C4-2B (cell line): ENCODE data around the gene SELENOF.

ENCODE experiments used
- H3K27ac ChIP-seq: fragments of 450-650 bp; 2 replicates; pipeline ENCODE4 v1.5.1; 2017
- ZFX ChIP-seq: fragments of 450-650 bp; IDR thresholded peaks from 2 replicates; pipeline ENCODE4 v1.6.1; 2017
- TF ChIP-seq, protein P1 (sequence below): fragments of 450-650 bp; conservative IDR thresholded peaks from 2 replicates; pipeline ENCODE4 v1.5.1; 2017; ENCODE audit warnings: mild to moderate bottlenecking

Gene SELENOF

DNA sequence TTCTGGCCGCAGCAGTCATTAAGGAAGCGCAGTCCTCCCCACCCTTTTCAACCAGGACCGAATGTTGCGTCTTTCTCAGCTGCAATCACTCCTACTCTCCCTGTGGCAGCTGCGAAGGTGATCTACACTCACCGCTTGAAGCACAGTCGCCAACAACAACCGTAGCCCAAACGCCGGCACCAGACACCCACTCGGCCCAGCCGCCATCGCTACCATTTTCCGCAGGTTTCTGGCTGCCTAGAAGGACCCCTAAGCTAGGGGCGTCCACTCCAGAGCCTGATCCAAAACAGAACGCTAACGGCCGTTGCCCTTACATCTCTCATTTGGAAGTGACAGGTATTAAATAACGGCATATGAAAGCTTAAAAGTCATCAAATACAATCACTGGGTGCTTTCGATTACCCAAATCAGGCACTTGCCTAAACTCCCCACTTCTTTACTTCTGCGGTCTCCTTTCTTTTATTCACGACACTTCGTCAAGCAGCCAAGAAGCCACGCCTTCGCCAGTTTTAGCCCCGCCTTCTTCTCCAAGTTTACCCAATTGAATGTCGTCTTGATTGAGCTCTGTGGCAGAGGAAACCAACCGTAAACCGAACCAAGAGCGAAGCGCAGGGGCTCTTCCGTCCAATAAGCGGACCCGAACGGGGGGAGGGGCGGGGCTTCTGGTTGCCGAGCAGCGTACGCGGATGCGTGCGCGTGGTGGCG is at the start of gene SELENOF:
Gene SELENOF (minus strand): TSS at position 231 of the 705 bp plus-strand sequence. CDS start 15 bp downstream, at position 216.
- H3K27ac ChIP-seq = peak within 1 kb of the TSS; percentile 87
- TF ChIP-seq, protein P1, sequence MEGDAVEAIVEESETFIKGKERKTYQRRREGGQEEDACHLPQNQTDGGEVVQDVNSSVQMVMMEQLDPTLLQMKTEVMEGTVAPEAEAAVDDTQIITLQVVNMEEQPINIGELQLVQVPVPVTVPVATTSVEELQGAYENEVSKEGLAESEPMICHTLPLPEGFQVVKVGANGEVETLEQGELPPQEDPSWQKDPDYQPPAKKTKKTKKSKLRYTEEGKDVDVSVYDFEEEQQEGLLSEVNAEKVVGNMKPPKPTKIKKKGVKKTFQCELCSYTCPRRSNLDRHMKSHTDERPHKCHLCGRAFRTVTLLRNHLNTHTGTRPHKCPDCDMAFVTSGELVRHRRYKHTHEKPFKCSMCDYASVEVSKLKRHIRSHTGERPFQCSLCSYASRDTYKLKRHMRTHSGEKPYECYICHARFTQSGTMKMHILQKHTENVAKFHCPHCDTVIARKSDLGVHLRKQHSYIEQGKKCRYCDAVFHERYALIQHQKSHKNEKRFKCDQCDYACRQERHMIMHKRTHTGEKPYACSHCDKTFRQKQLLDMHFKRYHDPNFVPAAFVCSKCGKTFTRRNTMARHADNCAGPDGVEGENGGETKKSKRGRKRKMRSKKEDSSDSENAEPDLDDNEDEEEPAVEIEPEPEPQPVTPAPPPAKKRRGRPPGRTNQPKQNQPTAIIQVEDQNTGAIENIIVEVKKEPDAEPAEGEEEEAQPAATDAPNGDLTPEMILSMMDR = no peak
- TF ChIP-seq ZFX = no peak

DNA sequence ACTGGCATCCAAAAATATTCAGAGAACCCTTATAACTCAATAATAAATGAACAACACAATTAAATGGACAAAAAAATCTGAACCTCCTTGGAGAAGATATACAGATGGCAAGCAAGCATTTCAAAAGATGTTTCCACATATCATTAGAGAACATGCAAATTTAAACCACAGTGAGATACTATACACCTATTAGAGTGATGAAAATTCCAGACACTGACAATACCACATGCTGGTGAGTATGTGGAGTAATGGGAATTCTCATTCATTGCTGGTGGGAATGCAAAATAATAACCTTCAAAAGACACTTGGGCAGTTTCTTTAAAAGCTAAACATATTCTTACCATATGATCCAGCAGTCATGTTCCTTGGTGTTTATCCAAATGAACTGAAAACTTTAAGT is 46.6 kb upstream of the SELENOF start:
- no peak for TF ChIP-seq ZFX
- TF ChIP-seq, protein P1 = no peak
- no peak overlapping the region for H3K27ac ChIP-seq

DNA sequence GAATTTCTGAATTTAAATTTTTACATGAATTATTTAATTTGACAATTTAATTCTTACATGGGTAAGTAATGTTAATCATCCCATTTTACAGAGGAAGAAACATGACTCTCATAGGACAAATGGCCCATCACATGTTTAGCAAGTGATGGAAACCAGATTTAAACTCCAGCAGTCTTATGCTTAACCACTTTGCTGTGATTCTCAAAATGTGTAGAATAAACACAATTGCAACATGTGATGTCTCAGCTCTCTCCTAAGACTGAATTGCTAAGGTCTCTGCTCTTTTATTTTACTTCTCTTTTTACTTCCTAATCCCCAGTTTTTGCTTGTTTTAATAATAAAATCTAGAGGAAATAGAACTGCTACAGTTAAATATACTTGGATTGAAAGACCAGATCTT is 43.3 kb upstream of the SELENOF start:
- no peak overlapping the region for H3K27ac ChIP-seq
- TF ChIP-seq ZFX = no peak
- TF ChIP-seq, protein P1 = no peak

DNA sequence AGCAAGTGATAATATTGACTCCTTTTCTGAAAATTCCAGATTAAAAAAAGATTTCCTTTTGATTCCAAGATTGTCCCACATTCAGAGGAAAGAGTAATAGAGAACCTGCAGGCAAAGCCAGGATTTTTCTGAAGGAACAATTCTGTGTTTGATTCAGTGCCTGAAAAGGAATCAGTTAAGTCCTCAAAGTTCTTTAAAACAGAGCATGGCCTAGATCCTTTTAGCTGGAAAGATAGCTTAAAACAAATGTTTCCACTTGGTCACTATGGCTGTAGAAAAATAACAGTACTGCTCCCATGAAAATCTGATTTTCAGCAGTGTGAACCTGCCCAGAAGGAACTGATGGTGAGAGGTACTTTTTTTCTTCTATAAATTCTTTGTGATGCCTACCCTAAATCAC is 42.3 kb upstream of the SELENOF start:
- TF ChIP-seq, protein P1 = no peak
- no peak for TF ChIP-seq ZFX
- H3K27ac ChIP-seq = no peak overlapping the region

DNA sequence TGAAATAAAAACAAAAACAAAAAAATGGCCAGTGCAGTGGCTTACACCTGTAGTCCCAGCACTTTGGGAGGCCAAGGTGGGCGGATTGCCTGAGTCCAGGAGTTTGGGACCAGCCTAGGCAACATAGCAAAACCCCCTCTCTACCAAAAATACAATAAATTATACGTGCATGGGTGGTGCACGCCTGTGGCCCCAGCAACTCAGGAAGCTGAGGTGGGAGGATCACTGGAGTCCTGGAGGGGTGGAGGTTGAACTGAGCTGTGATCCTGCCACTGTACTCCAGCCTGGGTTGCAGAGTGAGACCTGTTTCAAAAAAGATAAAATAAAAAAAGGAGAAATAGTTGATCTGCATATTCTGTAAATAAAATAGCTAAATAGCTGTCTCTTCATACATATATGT is 41.8 kb upstream of the SELENOF start:
- no peak overlapping the region for H3K27ac ChIP-seq

DNA sequence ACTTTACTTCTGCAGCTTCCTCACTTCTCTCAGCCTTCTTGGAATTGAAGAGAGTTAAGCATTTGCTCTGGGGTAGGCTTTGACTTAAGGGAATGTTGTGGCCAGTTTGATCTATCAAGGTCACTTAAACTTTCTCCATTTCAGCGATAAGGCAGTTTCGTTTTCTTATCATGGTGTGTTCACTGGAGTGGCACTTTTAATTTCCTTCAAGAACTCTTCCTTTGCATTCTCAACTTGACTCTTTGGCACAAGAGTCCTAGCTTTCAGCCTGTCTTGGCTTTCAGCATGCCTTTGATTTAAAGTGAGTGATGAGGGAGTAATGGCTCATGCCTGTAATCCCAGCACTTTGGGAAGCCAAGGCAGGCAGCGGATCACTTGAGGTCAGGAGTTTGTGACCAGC is 39.2 kb upstream of the SELENOF start:
- TF ChIP-seq ZFX = no peak
- TF ChIP-seq, protein P1 = no peak
- H3K27ac ChIP-seq = no peak overlapping the region

More for the DNA sequence above, 41.8 kb upstream of the SELENOF start:
- TF ChIP-seq, protein P1 = no peak
- no peak for TF ChIP-seq ZFX

DNA sequence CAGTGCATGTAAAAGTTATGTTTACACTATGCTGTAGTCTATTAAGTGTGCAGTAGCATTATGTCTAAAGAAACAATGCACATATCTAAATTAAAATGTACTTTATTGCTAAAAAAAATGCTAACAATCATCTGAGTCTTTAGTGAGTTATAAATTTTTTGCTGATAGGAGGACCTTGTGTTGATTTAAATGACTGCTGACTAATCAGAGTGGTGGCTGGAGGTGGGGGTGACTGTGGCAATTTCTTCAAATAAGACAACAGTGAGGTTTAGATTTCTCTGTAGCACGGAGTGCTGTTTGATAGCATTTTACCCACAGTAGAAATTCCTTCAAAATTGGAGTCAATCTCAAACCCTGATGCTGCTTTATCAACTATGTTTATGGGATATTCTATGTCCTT is 37.5 kb upstream of the SELENOF start:
- TF ChIP-seq, protein P1 = no peak
- no peak for TF ChIP-seq ZFX
- no peak overlapping the region for H3K27ac ChIP-seq
